Measurements from ENCODE around the gene TMEM120B. TPM values are rescaled to one million over a fixed set of nuclear protein-coding genes. Genes with fewer than 3 reads are reported as not detected.
A peak's percentile ranks its signal among the peaks of the same experiment; 100 is the strongest.

Gene TMEM120B
- total RNA-seq, 5 donors from 2014 or later (not counting 1 experiment from before 2014, with no cell fraction given), result 7.9 to 11.1 (median 10.3) TPM

DNA sequence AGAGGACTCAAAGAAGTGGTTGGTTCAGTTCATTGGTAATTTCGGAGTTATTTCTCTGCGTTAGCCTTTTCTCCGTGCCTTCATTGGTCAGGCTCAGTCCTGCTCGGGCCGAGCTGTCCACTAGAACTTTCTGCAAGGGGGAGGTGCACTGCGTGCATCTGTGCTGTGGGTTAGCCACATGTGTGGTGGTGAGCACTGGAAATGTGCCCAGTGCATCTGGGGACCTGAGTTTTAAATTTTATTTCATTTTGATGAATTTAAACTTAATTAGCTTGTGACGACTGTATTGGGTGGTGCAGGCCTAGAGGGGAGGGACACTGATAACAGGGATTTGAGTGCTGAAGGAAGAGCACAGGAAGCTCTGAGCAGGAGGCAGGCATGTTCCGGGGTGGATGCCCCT lies 115.8 kb downstream of the TMEM120B start:
- no peaks in the 10 kb centered on the region for H3K9me3 Mint-ChIP-seq
- peaks cover 25 to 77% of the 10 kb centered on the region in 2 donors for H3K36me3 ChIP-seq (ENCODE audit: control insufficient read depth in 2 of 2, extremely low read depth in 1 of 2, insufficient read depth in 1 of 2, low read length in 1 of 2)

GRCh38 chr12:121828826-121829225 lies 116.3 kb downstream of the TMEM120B start:
- no peaks in the 10 kb centered on the region for H3K9me3 ChIP-seq
- WGBS (ENCODE audit: insufficient coverage), result 95% methylated on average over 9 of the region's 9 CpGs
- Mint-ChIP-seq H3K27ac (peak overlapping the region in 1 of 2 donors; percentile 52), H3K9me3 (no peaks in the 10 kb centered on the region), H3K4me1 (peaks cover 9 to 24% (median 9%) of the 10 kb centered on the region in 3 donors), H3K36me3 (peaks cover 47% of the 10 kb centered on the region), H3K27me3 (no peaks in the 10 kb centered on the region), H3K4me3 (no peak overlapping the region)
- ChIA-PET POLR2A (interaction anchor here in 1 of 2 donors (0.6 kb wide), 1 partner anchor 826 kb away, joined by 10 read pairs; no protein-coding TSS in a partner anchor), CTCF (no interaction called here)
- no peaks in the 10 kb centered on the region for H3K27me3 ChIP-seq (replicated peaks in 1 of 2; ENCODE audit: control insufficient read depth in 2 of 2, extremely low read depth in 1 of 2, insufficient read depth in 2 of 2, low read length in 1 of 2)
- peaks cover 20 to 72% of the 10 kb centered on the region in 2 donors for H3K36me3 ChIP-seq (ENCODE audit: control insufficient read depth in 2 of 2, extremely low read depth in 1 of 2, insufficient read depth in 1 of 2, low read length in 1 of 2)
- ATAC-seq (replicated peaks in 1 of 4) (no peak), DNase-seq (no peak)
- no peak overlapping the region for H3K27ac ChIP-seq (ENCODE audit: low read length)
- no peak overlapping the region for H3K4me3 ChIP-seq (ENCODE audit: control insufficient read depth in 1 of 2, extremely low read depth in 1 of 2, low read length in 1 of 2)
- no peaks in the 10 kb centered on the region for H3K4me1 ChIP-seq (ENCODE audit: control insufficient read depth in 1 of 2, extremely low read depth in 1 of 2, insufficient read depth in 2 of 2, low read length in 2 of 2)

More for the DNA sequence above, 115.8 kb downstream of the TMEM120B start:
- Mint-ChIP-seq H3K4me1 (peaks cover 9 to 24% (median 9%) of the 10 kb centered on the region in 3 donors), H3K36me3 (peaks cover 51% of the 10 kb centered on the region), H3K27me3 (no peaks in the 10 kb centered on the region), H3K4me3 (no peak overlapping the region), H3K27ac (peak overlapping the region; percentile 8 to 52)
- Histone ChIP-seq H3K27ac (ENCODE audit: low read length) (no peak overlapping the region), H3K4me3 (ENCODE audit: control insufficient read depth in 1 of 2, extremely low read depth in 1 of 2, low read length in 1 of 2) (no peak overlapping the region), H3K9me3 (no peaks in the 10 kb centered on the region), H3K4me1 (ENCODE audit: control insufficient read depth in 1 of 2, extremely low read depth in 1 of 2, insufficient read depth in 2 of 2, low read length in 2 of 2) (no peaks in the 10 kb centered on the region), H3K27me3 (replicated peaks in 1 of 2; ENCODE audit: control insufficient read depth in 2 of 2, extremely low read depth in 1 of 2, insufficient read depth in 2 of 2, low read length in 1 of 2) (no peaks in the 10 kb centered on the region)
- ChIA-PET POLR2A (interaction anchor here in 1 of 2 donors (0.6 kb wide), 2 partner anchors 213 to 825 kb away, joined by 4 to 10 read pairs; no protein-coding TSS in a partner anchor), CTCF (no interaction called here)
- DNase-seq, result no peak
- ATAC-seq (replicated peaks in 1 of 4), result no peak
- WGBS (ENCODE audit: insufficient coverage), result 98% methylated on average over 8 of the region's 8 CpGs

GRCh38 chr12:121829250-121829918 lies 116.8 kb downstream of the TMEM120B start:
- Mint-ChIP-seq H3K4me1 (peaks cover 9 to 24% (median 9%) of the 10 kb centered on the region in 3 donors), H3K9me3 (no peaks in the 10 kb centered on the region), H3K4me3 (no peak overlapping the region), H3K27me3 (no peaks in the 10 kb centered on the region), H3K36me3 (peaks cover 47% of the 10 kb centered on the region), H3K27ac (peak overlapping the region in 1 of 2 donors; percentile 2)
- Histone ChIP-seq H3K4me3 (ENCODE audit: control insufficient read depth in 1 of 2, extremely low read depth in 1 of 2, low read length in 1 of 2) (no peak overlapping the region), H3K27ac (ENCODE audit: low read length) (no peak overlapping the region), H3K4me1 (ENCODE audit: control insufficient read depth in 1 of 2, extremely low read depth in 1 of 2, insufficient read depth in 2 of 2, low read length in 2 of 2) (no peaks in the 10 kb centered on the region), H3K27me3 (replicated peaks in 1 of 2; ENCODE audit: control insufficient read depth in 2 of 2, extremely low read depth in 1 of 2, insufficient read depth in 2 of 2, low read length in 1 of 2) (no peaks in the 10 kb centered on the region), H3K9me3 (no peaks in the 10 kb centered on the region), H3K36me3 (ENCODE audit: control insufficient read depth in 2 of 2, extremely low read depth in 1 of 2, insufficient read depth in 1 of 2, low read length in 1 of 2) (peaks cover 17 to 67% of the 10 kb centered on the region in 2 donors)
- no peak for ATAC-seq (replicated peaks in 1 of 4)
- WGBS (ENCODE audit: insufficient coverage), result 92% methylated on average over 5 of the region's 7 CpGs
- DNase-seq, result no peak
- CTCF ChIA-PET, result no interaction called here
- POLR2A ChIA-PET, result no interaction called here

GRCh38 chr12:121830134-121830533 lies 117.6 kb downstream of the TMEM120B start:
- H3K27me3 Mint-ChIP-seq, result no peaks in the 10 kb centered on the region
- no peaks in the 10 kb centered on the region for H3K9me3 Mint-ChIP-seq
- Histone ChIP-seq H3K27me3 (replicated peaks in 1 of 2; ENCODE audit: control insufficient read depth in 2 of 2, extremely low read depth in 1 of 2, insufficient read depth in 2 of 2, low read length in 1 of 2) (no peaks in the 10 kb centered on the region), H3K4me3 (ENCODE audit: control insufficient read depth in 1 of 2, extremely low read depth in 1 of 2, low read length in 1 of 2) (no peak overlapping the region), H3K36me3 (ENCODE audit: control insufficient read depth in 2 of 2, extremely low read depth in 1 of 2, insufficient read depth in 1 of 2, low read length in 1 of 2) (peaks cover 17 to 60% of the 10 kb centered on the region in 2 donors), H3K9me3 (no peaks in the 10 kb centered on the region), H3K4me1 (ENCODE audit: control insufficient read depth in 1 of 2, extremely low read depth in 1 of 2, insufficient read depth in 2 of 2, low read length in 2 of 2) (no peaks in the 10 kb centered on the region), H3K27ac (ENCODE audit: low read length) (no peak overlapping the region)
- DNase-seq (no peak), ATAC-seq (replicated peaks in 1 of 4) (no peak)
- no peak overlapping the region for H3K4me3 Mint-ChIP-seq
- CTCF ChIA-PET, result no interaction called here
- POLR2A ChIA-PET, result no interaction called here
- peaks cover 47% of the 10 kb centered on the region for H3K36me3 Mint-ChIP-seq
- no peak overlapping the region for H3K27ac Mint-ChIP-seq
- H3K4me1 Mint-ChIP-seq, result peaks cover 9 to 24% (median 9%) of the 10 kb centered on the region in 3 donors
- WGBS (ENCODE audit: insufficient coverage), result 94% methylated on average over 13 of the region's 23 CpGs

GRCh38 chr12:121830588-121831265 lies 118.2 kb downstream of the TMEM120B start:
- Histone ChIP-seq H3K27ac (ENCODE audit: low read length) (no peak overlapping the region), H3K4me1 (ENCODE audit: control insufficient read depth in 1 of 2, extremely low read depth in 1 of 2, insufficient read depth in 2 of 2, low read length in 2 of 2) (no peaks in the 10 kb centered on the region), H3K4me3 (ENCODE audit: control insufficient read depth in 1 of 2, extremely low read depth in 1 of 2, low read length in 1 of 2) (no peak overlapping the region), H3K36me3 (ENCODE audit: control insufficient read depth in 2 of 2, extremely low read depth in 1 of 2, insufficient read depth in 1 of 2, low read length in 1 of 2) (peaks cover 17 to 56% of the 10 kb centered on the region in 2 donors), H3K27me3 (replicated peaks in 1 of 2; ENCODE audit: control insufficient read depth in 2 of 2, extremely low read depth in 1 of 2, insufficient read depth in 2 of 2, low read length in 1 of 2) (no peaks in the 10 kb centered on the region), H3K9me3 (no peaks in the 10 kb centered on the region)
- Mint-ChIP-seq H3K27ac (no peak overlapping the region), H3K4me3 (no peak overlapping the region), H3K4me1 (peaks cover 9 to 24% (median 9%) of the 10 kb centered on the region in 3 donors), H3K36me3 (peaks cover 47% of the 10 kb centered on the region), H3K9me3 (no peaks in the 10 kb centered on the region), H3K27me3 (no peaks in the 10 kb centered on the region)
- CTCF ChIA-PET, result no interaction called here
- WGBS (ENCODE audit: insufficient coverage), result 95% methylated on average over 24 of the region's 29 CpGs
- DNase-seq (no peak), ATAC-seq (replicated peaks in 1 of 4) (peak in 1 of 4 experiments; percentile 21)
- POLR2A ChIA-PET, result no interaction called here
